Activated CD8-positive, alpha-beta memory T cell treated with anti-CD3 and anti-CD28 coated beads, Interleukin-2, amount 10 ng/mL, durations not matched to agents 7 days and 5 days (primary cell): Measurements from ENCODE around the gene ZMYM2. TPM values are rescaled to one million over a fixed set of nuclear protein-coding genes. Genes with fewer than 3 reads are reported as not detected.

Experiments
- total RNA-seq, 2 experiments: library from RNA; stranded (reverse); gene quantifications; one replicate each; pipeline ENCODE4 v1.2.3, GENCODE V29; 2021

The ZMYM2 gene
- total RNA-seq, 2 experiments from 2014 or later: 51.6 to 67.6 TPM

Other genes with a start within 250 kb of the ZMYM2 start
- 100 to 1,000 TPM in 1 of 2 experiments, 10 to 100 TPM in 1; 81.6 to 101 TPM for gene PSPC1, start 175.8 kb upstream of the ZMYM2 start, total RNA-seq
- gene ZMYM5, start 95.1 kb upstream of the ZMYM2 start, total RNA-seq: 10 to 100 TPM; 14.3 to 16.9 TPM
- gene GJA3, start 202.3 kb downstream of the ZMYM2 start, total RNA-seq: under 1 TPM; 0.75 to 0.76 TPM
- 1 to 10 TPM; 4.0 to 8.7 TPM for gene GJB2, start 234.2 kb downstream of the ZMYM2 start, total RNA-seq